Astrocyte of the spinal cord (primary cell): ENCODE results near the gene TSPAN9.

Source experiments
- DNase-seq: peaks from one replicate; pipeline ENCODE4 v3.0.0; 2011; ENCODE audit warnings: low read depth, low spot score
- H3K4me3 ChIP-seq: 2 replicates; pipeline ENCODE4 v1.5.1; 2011; ENCODE audit warnings: low read depth, mild to moderate bottlenecking, low read length, moderate library complexity
- CTCF ChIP-seq: IDR thresholded peaks from 2 replicates; pipeline ENCODE4 v1.5.1; 2012; ENCODE audit warnings: low read depth, mild to moderate bottlenecking, low read length, inconsistent platforms
- in situ Hi-C: cut with HindIII; loops from 2 replicates; pipeline ENCODE4 v1.10.0; 2017; ENCODE audit warnings: low sequenced_read_pairs

Gene TSPAN9

GRCh38 chr12:3044141-3044630, 33.0 kb upstream of the TSPAN9 start:
- TF ChIP-seq CTCF: no peak
- DNase-seq: no peak
- in situ Hi-C loops: no loop called here
- no peak overlapping the region for H3K4me3 ChIP-seq

DNA sequence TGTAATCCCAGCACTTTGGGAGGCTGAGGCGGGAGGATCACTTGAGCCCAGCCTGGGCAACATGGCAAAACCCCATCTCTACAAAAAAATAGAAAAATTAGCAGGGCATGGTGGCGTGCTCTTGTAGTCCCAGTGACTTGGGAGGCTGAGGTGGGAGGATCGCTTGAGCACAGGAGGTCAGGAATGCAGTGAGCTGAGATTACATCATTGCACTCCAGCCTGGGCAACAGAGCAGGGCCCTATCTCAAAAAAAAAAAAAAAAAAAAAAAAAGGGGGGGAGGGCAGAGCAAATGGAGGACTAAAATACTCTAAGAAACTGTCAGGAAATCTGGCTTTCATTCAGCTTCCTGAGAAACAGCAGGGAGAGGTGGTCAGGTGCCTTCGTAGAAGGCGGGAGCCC, 31.7 kb upstream of the TSPAN9 start:
- no peak overlapping the region for H3K4me3 ChIP-seq
- in situ Hi-C loops: no loop called here
- DNase-seq: no peak
- TF ChIP-seq CTCF: no peak

DNA sequence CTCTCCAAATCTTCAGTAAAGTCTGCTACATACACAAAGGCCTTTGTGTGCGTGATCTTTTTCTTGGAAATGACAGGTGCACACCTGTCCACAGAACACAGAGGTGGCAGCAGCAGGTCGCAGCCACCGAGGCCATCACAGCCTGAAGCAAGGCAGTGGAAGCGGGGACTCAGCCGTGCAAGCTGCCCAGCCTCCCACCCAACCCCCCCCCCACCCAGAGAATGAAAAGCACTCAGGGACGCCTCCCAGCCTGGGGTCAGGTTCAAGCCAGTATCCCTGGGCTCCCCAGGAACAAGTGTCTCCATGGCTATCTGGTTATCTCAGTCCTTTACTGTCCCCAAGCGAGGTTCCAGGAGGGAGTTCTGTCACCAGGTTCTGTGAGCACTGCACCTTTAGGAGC, 31.2 kb upstream of the TSPAN9 start:
- H3K4me3 ChIP-seq: no peak overlapping the region
- in situ Hi-C loops: no loop called here
- DNase-seq: no peak
- no peak for TF ChIP-seq CTCF

GRCh38 chr12:3046441-3047200, 30.6 kb upstream of the TSPAN9 start:
- DNase-seq: no peak
- in situ Hi-C loops: no loop called here
- H3K4me3 ChIP-seq: no peak overlapping the region
- no peak for TF ChIP-seq CTCF

- no peak for DNase-seq
- no peak for TF ChIP-seq CTCF
- in situ Hi-C loops: no loop called here
- H3K4me3 ChIP-seq: no peak overlapping the region
These were observed 29.2 kb upstream of the TSPAN9 start for GRCh38 chr12:3047961-3048360.

GRCh38 chr12:3048540-3048939, 28.6 kb upstream of the TSPAN9 start:
- DNase-seq: no peak
- H3K4me3 ChIP-seq: no peak overlapping the region
- in situ Hi-C loops: no loop called here
- TF ChIP-seq CTCF: no peak
